ENCODE measurements around the gene CYB5R4.
"Not testable (repeated sequence)": the region's sequence is repeated elsewhere in the genome, so short reads cannot be mapped to it uniquely, and the experiment has no call there.

CYB5R4 gene

GRCh38 chr6:83908813-83909212 is 49.3 kb downstream of the CYB5R4 start:
- DNase-seq (ENCODE audit: low spot score) = no peak

GRCh38 chr6:83911278-83911677 is 51.8 kb downstream of the CYB5R4 start:
- DNase-seq (ENCODE audit: low spot score) = no peak

- no peak for DNase-seq (ENCODE audit: low spot score)
These were observed 55.5 kb downstream of the CYB5R4 start for GRCh38 chr6:83914953-83915352.

- DNase-seq (ENCODE audit: low spot score) = no peak
These were observed 57.5 kb downstream of the CYB5R4 start for GRCh38 chr6:83917001-83917400.

- no peak for DNase-seq (ENCODE audit: low spot score)
These were observed 60.5 kb downstream of the CYB5R4 start for GRCh38 chr6:83920017-83920416.

GRCh38 chr6:83921315-83921714 is 61.8 kb downstream of the CYB5R4 start:
- no peak for DNase-seq (ENCODE audit: low spot score)

- no peak for DNase-seq (ENCODE audit: low spot score)
These were observed 68.0 kb downstream of the CYB5R4 start for GRCh38 chr6:83927470-83927869.

GRCh38 chr6:83928286-83928685 is 68.8 kb downstream of the CYB5R4 start:
- no peak for DNase-seq (ENCODE audit: low spot score)

GRCh38 chr6:83946201-83946833 is 86.8 kb downstream of the CYB5R4 start:
- not testable (repeated sequence) for DNase-seq (ENCODE audit: low spot score)

GRCh38 chr6:83947983-83948382 is 88.5 kb downstream of the CYB5R4 start:
- DNase-seq (ENCODE audit: low spot score) = not testable (repeated sequence)

- no peak for DNase-seq (ENCODE audit: low spot score)
These were observed 89.4 kb downstream of the CYB5R4 start for GRCh38 chr6:83948851-83949250.

GRCh38 chr6:83951423-83951822 is 91.9 kb downstream of the CYB5R4 start:
- not testable (repeated sequence) for DNase-seq (ENCODE audit: low spot score)

GRCh38 chr6:83952830-83953229 is 93.3 kb downstream of the CYB5R4 start:
- no peak for DNase-seq (ENCODE audit: low spot score)

GRCh38 chr6:83954371-83954770 is 94.9 kb downstream of the CYB5R4 start:
- DNase-seq (ENCODE audit: low spot score) = no peak

GRCh38 chr6:83958241-83958685 is 98.8 kb downstream of the CYB5R4 start:
- DNase-seq (ENCODE audit: low spot score) = no peak

- DNase-seq (ENCODE audit: low spot score) = no peak
These were observed 101.2 kb downstream of the CYB5R4 start for GRCh38 chr6:83960664-83961063.

- no peak for DNase-seq (ENCODE audit: low spot score)
These were observed 103.1 kb downstream of the CYB5R4 start for GRCh38 chr6:83962582-83962981.

- DNase-seq (ENCODE audit: low spot score) = no peak
These were observed 107.0 kb downstream of the CYB5R4 start for GRCh38 chr6:83966539-83966938.

- DNase-seq (ENCODE audit: low spot score) = no peak
These were observed 111.1 kb downstream of the CYB5R4 start for GRCh38 chr6:83970582-83970981.

GRCh38 chr6:83974409-83975050 is 115.0 kb downstream of the CYB5R4 start:
- no peak for DNase-seq (ENCODE audit: low spot score)

GRCh38 chr6:83976037-83976755 is 116.7 kb downstream of the CYB5R4 start:
- no peak for DNase-seq (ENCODE audit: low spot score)

GRCh38 chr6:83976871-83977270 is 117.4 kb downstream of the CYB5R4 start:
- DNase-seq (ENCODE audit: low spot score) = no peak

GRCh38 chr6:83978324-83978734 is 118.8 kb downstream of the CYB5R4 start:
- no peak for DNase-seq (ENCODE audit: low spot score)

Data from NAMALWA (cell line).